ENCODE results near the gene FKBP1A. TPM values are rescaled to one million over a fixed set of nuclear protein-coding genes. Genes with fewer than 3 reads are reported as not detected.
"Not testable (repeated sequence)": the region's sequence is repeated elsewhere in the genome, so short reads cannot be mapped to it uniquely, and the experiment has no call there.

FKBP1A gene
- total RNA-seq, 1 experiment from 2014 or later: 140 TPM

DNA sequence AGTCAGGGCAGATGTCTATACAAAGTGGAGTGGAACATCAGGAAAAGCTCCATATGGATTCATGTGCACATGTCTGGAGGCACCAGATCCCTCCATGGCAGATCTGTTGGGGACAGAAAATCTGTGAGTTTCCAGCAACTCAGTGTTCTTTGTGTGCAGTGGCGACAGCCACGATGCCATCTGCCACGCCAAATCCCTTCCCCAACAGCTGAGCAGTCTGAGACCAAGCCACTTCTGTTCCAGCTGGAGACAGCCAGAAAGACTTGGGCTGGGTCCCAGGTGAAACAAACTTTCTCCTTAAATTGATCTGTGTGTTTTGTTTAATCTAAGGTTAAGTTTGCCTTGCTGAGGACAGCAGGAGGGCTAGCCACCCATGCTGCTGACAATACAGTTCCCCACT is 22.9 kb downstream of the FKBP1A start:
- no peak for DNase-seq (ENCODE audit: extremely low read depth, low read depth)

DNA sequence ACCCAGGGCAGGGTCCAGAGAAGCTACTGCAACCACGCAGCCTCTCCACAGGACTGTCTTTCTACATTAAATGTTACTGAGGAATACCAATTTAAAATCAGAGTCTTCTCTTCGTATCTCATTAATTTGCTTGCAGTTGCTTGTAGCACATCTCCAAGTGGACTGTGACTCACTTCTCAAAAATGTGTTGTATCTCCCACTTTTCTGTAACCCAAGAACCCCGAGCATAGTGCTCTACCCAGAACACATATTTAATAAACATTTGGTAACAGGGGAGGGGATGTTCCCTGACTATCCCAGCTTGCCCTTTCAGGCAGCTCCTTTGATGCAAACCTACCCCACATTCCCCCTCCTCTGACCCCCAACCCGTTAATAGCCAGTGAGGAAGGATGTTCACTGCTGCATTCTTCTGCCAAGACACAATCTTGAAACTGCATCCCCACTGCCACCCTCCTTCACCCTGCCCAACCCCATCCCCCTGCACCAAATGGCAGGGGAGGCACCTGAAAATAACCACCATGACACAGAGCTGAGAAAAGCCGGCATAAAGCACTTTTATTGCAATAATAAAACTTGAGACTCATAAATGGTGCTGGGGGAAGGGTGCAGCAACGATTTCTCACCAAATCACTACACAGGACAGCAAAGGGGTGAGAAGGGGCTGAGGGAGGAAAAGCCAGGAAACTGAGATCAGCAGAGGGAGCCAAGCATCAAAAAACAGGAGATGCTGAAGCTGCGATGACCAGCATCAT is 24.2 kb downstream of the FKBP1A start:
- no peak for DNase-seq (ENCODE audit: extremely low read depth, low read depth)

DNA sequence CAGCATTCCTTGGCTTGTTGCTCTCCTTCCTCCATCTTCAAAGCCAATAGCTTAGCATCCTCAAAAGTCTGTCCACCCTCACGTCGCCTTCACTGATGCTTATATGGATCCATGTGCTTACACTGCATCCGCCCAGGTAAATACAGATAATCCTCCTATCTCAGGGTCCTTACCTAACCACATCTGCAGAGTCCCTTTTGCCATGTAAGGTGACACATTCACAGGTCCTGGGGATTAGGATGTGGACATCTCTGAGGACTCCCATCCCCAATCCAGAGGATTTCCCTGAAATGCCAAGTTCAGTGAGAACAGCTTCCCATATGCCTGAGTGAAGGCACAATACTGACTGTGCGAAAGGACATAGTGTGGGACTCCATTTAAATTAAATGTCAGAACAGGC is 25.4 kb downstream of the FKBP1A start:
- DNase-seq (ENCODE audit: extremely low read depth, low read depth): no peak

GRCh38 chr20:1364106-1364505 is 28.7 kb downstream of the FKBP1A start:
- no peak for DNase-seq (ENCODE audit: extremely low read depth, low read depth)

GRCh38 chr20:1363522-1363921 is 29.3 kb downstream of the FKBP1A start:
- DNase-seq (ENCODE audit: extremely low read depth, low read depth): no peak

GRCh38 chr20:1362484-1362883 is 30.4 kb downstream of the FKBP1A start:
- DNase-seq (ENCODE audit: extremely low read depth, low read depth): no peak

DNA sequence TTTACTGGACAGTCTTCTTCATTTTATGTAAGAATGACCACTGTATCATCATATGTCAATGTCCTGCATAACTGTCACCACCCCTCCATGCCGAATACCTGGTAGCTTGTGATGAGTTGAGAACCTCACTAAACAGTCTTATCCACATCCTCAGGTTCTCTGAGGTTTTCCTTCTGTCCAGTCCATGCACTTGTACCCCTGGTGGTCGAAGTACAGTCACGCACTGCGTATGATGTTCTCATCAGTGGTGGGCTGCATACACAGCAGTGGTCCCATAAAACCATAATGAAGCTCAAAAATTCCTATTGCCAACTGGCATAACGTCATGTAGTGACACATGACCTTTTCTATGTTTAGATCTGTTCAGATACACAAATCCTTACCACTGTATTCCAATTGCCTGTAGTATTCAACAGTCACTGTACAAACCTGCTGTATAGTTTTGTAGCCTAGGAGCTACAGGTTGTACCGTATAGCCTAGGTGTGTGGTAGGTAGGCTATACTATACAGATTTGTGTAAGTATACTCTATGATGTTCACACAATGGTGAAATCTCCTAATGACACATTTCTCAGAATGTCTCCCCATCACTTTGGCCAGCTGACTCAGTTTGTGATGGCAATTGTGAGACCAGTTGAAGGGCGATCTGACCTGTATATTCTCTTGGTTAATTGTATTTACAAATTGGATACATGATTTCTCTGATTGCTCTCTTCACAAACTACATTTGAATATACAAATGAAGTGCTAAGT is 32.6 kb downstream of the FKBP1A start:
- no peak for DNase-seq (ENCODE audit: extremely low read depth, low read depth)

- no peak for DNase-seq (ENCODE audit: extremely low read depth, low read depth)
Measured at GRCh38 chr20:1357921-1358671, 34.8 kb downstream of the FKBP1A start.

GRCh38 chr20:1353956-1354355 is 38.9 kb downstream of the FKBP1A start:
- no peak for DNase-seq (ENCODE audit: extremely low read depth, low read depth)

GRCh38 chr20:1346315-1346969 is 46.4 kb downstream of the FKBP1A start:
- DNase-seq (ENCODE audit: extremely low read depth, low read depth): no peak

DNA sequence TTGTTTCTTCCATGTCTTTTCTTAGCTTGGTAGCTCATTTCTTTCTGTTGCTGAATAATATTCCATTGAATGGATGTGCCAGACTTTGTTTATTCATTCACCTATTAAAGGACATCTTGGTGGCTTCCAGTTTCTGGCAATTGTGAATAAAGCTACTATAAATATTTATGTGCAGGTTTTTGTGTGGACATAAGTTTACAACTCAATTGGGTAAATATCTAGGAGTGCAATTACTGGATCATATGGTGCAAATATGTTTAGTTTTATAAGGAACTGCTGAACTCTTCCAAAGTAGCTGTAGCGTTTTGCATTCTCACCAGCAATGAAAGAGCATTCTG is 47.1 kb downstream of the FKBP1A start:
- DNase-seq (ENCODE audit: extremely low read depth, low read depth): no peak

DNA sequence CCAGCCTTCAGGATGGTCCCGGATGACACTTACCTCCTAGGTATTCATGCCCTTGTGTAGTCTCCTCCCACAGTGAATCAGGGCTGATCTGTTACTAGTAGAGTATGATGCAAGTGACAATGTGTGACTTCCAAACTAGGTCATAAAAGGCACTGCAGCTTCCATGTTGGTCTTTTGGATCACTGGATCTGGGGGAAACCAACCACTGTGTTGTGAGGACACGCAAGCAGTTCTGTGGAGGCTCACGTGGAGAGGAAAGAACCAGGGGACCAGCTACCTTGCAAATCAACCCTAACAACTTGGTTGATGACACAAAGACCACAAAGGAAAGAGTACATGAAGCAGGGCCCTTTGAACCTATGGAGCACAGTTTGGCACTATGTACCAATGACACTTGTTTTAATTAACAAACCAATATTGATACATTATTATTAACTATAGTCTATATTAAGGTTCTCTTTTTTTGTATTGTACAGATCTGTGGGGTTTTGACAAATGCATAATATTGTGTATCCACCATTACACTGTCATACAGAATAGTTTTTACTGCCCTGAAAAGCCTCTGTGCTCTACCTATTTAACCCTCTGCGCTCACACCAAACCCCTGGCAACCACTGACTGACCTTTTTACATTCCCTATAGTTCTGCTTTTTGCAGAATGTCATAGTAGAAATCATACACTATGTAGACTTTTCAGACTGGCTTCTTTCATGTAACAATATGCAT is 47.7 kb downstream of the FKBP1A start:
- DNase-seq (ENCODE audit: extremely low read depth, low read depth): no peak

- DNase-seq (ENCODE audit: extremely low read depth, low read depth): not testable (repeated sequence)
Measured at GRCh38 chr20:1343446-1344124, 49.3 kb downstream of the FKBP1A start.

GRCh38 chr20:1341561-1342265 is 51.1 kb downstream of the FKBP1A start:
- DNase-seq (ENCODE audit: extremely low read depth, low read depth): no peak

DNA sequence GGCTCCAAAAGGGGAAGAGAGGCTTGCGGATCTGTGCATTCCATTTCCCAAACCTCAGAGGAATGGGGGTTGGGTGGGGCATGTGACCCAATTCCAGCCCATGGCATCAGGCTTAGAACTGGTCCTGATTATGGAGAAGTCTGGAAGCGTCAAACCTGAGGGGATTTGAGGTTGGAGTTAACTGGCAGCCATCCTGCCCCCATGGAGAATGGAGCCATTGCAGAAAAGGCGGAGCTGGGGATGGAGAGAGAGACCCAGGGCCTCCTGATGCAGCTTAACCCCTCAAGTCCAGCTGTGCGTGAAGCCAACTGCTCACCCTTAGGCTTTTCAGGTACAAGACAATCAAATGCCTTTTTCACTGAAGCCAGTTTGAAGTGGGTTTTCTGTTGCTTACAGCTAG is 54.1 kb downstream of the FKBP1A start:
- no peak for DNase-seq (ENCODE audit: extremely low read depth, low read depth)

- no peak for DNase-seq (ENCODE audit: extremely low read depth, low read depth)
Measured at GRCh38 chr20:1338096-1338495, 54.8 kb downstream of the FKBP1A start.

DNA sequence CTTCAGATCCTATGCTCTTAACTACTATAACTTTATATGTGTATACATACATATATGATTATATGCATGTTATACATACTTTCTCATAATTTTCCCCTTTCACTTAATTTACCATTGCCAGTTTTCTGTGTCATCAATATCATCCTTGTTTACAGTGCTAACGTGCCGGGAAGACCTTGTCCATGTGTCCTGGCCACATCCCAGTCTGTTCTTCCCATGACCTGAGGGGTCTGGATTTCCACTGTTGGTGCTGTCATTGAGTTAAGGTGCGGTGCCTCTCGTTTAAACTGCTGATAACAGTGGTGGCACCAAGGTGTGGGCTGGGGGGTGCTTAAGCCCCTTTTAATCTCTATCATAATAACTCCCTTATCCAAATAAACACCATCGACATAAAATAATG is 55.4 kb downstream of the FKBP1A start:
- no peak for DNase-seq (ENCODE audit: extremely low read depth, low read depth)

DNA sequence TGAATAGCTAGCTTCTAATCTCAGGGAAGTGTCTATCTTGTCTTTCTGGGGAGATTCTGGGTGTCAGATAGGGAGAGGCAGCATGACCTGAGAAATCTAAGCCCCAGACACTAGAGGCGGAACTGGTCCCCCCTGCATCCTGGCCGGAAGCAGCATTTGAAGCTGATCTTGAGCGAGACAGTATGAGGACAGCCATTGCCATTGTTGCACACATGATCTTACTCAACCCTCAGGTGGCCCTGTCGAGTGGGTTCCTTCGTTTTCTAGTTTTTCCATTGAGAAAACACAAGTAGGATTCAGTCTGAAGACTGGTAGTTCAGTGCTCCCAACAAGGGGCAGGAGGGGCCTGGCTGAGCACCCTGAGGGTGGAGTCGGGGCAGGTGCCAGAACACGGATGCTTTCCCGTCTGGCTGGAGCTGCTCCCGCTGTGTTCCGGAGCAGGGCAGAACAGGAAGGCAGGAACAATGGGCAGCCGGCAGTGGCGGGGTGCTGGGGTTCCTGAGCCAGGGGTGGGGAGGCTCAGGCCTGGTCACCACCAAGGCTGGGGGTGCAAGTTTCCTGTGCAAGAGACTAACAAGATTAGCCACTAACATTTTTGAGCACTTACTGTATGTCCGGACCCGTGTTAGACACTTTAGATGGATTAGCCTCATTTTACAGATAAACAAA is 56.0 kb downstream of the FKBP1A start:
- DNase-seq (ENCODE audit: extremely low read depth, low read depth): no peak
